Ascending aorta (tissue), 2 donors: ENCODE data around the gene CAMK1D. TPM values are rescaled to one million over a fixed set of nuclear protein-coding genes. Genes with fewer than 3 reads are reported as not detected.

Experiments used
- DNase-seq, 2 donors: peaks; one replicate each; pipeline ENCODE4 v3.0.0-alpha.2; 2019; ENCODE audit warnings: low spot score in 2 of 2
- H3K27ac ChIP-seq, 2 donors: fragments of 200-600 bp; sonication (generic); one replicate each; pipeline ENCODE4 v1.5.1; 2016 to 2017; ENCODE audit warnings: mild to moderate bottlenecking in 1 of 2
- H3K27me3 ChIP-seq: fragments of 200-600 bp; sonication (generic); one replicate; pipeline ENCODE4 v1.5.1; 2017
- H3K36me3 ChIP-seq, 2 donors: fragments of 200-600 bp; sonication (generic); one replicate each; pipeline ENCODE4 v1.5.1; 2016
- H3K4me1 ChIP-seq, 2 donors: fragments of 200-600 bp; sonication (generic); one replicate each; pipeline ENCODE4 v1.5.1; 2016 to 2017; ENCODE audit warnings: mild to moderate bottlenecking in 1 of 2
- H3K4me3 ChIP-seq, 2 donors: fragments of 200-600 bp; sonication (generic); one replicate each; pipeline ENCODE4 v1.5.1; 2016 to 2017; ENCODE audit warnings: mild to moderate bottlenecking in 1 of 2
- H3K9me3 ChIP-seq, 2 donors: fragments of 200-600 bp; sonication (generic); one replicate each; pipeline ENCODE4 v1.5.1; 2016
- CTCF ChIP-seq, 3 experiments: fragments of 200-600 bp in 2 of 3; fragments of 450-650 bp in 1 of 3; sonication (generic) in 2 of 3; IDR thresholded peaks; one replicate each; pipeline ENCODE4 v1.5.1; 2016 to 2019; ENCODE audit warnings: antibody characterized with exemption in 3 of 3, mild to moderate bottlenecking in 1 of 3, moderate library complexity in 1 of 3
- intact Hi-C: fragments of 100-400 bp; cut with DNase I; formaldehyde crosslinking; loops from one replicate; pipeline ENCODE4 v1.15.1; 2023
- total RNA-seq: library from RNA; depleted of rRNA; stranded (reverse); fragments of >200 nt; gene quantifications from one replicate; pipeline ENCODE4 v1.1.0, GENCODE V29; 2016

CAMK1D gene
- total RNA-seq, 1 donor from 2014 or later: 4.2 TPM

GRCh38 chr10:12690525-12691126, 341.3 kb downstream of the CAMK1D start:
- no peaks in the 10 kb centered on the region for H3K4me1 ChIP-seq
- DNase-seq: no peak
- no peak overlapping the region for H3K4me3 ChIP-seq
- no peaks in the 10 kb centered on the region for H3K27me3 ChIP-seq
- no peak overlapping the region for H3K27ac ChIP-seq
- intact Hi-C loops: no loop called here
- no peak for TF ChIP-seq CTCF (IDR thresholded peaks at IDR 0.05)
- no peaks in the 10 kb centered on the region for H3K36me3 ChIP-seq
- no peaks in the 10 kb centered on the region for H3K9me3 ChIP-seq

- DNase-seq: no peak
- Histone ChIP-seq H3K36me3 (no peaks in the 10 kb centered on the region), H3K9me3 (no peaks in the 10 kb centered on the region), H3K27me3 (no peaks in the 10 kb centered on the region), H3K4me3 (no peak overlapping the region), H3K27ac (no peak overlapping the region), H3K4me1 (no peaks in the 10 kb centered on the region)
- intact Hi-C loops: no loop called here
- TF ChIP-seq CTCF (IDR thresholded peaks at IDR 0.05): no peak
Measured at GRCh38 chr10:12691596-12691995, 342.2 kb downstream of the CAMK1D start.

- H3K36me3 ChIP-seq: no peaks in the 10 kb centered on the region
- H3K4me1 ChIP-seq: peaks cover 0 to 3% of the 10 kb centered on the region in 2 donors
- TF ChIP-seq CTCF (IDR thresholded peaks at IDR 0.05): no peak
- intact Hi-C loops: no loop called here
- no peak for DNase-seq
- H3K27me3 ChIP-seq: no peaks in the 10 kb centered on the region
- H3K27ac ChIP-seq: peak overlapping the region; percentile 60 to 83
- no peak overlapping the region for H3K4me3 ChIP-seq
- no peaks in the 10 kb centered on the region for H3K9me3 ChIP-seq
Measured at GRCh38 chr10:12697764-12698163, 348.4 kb downstream of the CAMK1D start.

GRCh38 chr10:12699258-12699700, 349.9 kb downstream of the CAMK1D start:
- no peaks in the 10 kb centered on the region for H3K36me3 ChIP-seq
- no peak for DNase-seq
- H3K27ac ChIP-seq: peak overlapping the region; percentile 80 to 83
- intact Hi-C loops: no loop called here
- no peaks in the 10 kb centered on the region for H3K9me3 ChIP-seq
- no peak for TF ChIP-seq CTCF (IDR thresholded peaks at IDR 0.05)
- H3K4me1 ChIP-seq: peaks cover 3 to 13% of the 10 kb centered on the region in 2 donors
- no peaks in the 10 kb centered on the region for H3K27me3 ChIP-seq
- H3K4me3 ChIP-seq: no peak overlapping the region

GRCh38 chr10:12699781-12700556, 350.6 kb downstream of the CAMK1D start:
- H3K4me1 ChIP-seq: peaks cover 3 to 15% of the 10 kb centered on the region in 2 donors
- H3K27ac ChIP-seq: peak overlapping the region; percentile 80 to 83
- intact Hi-C loops: no loop called here
- H3K27me3 ChIP-seq: no peaks in the 10 kb centered on the region
- no peaks in the 10 kb centered on the region for H3K36me3 ChIP-seq
- no peak overlapping the region for H3K4me3 ChIP-seq
- no peak for DNase-seq
- no peak for TF ChIP-seq CTCF (IDR thresholded peaks at IDR 0.05)
- H3K9me3 ChIP-seq: no peaks in the 10 kb centered on the region
